T-helper 2 cell treated with Interferon-gamma antibody and Interleukin-4, amounts not matched to agents 5 μg/mL and 100 μg/mL, for 36 hours (primary cell): Measurements from ENCODE around the gene ENOX2.
"Not testable (repeated sequence)": the region's sequence is repeated elsewhere in the genome, so short reads cannot be mapped to it uniquely, and the experiment has no call there.

Experiments
- DNase-seq: peaks from one replicate; pipeline ENCODE4 v3.0.0; 2021; ENCODE audit warnings: low spot score
- H3K27ac Mint-ChIP-seq: one replicate; pipeline ENCODE4 v1.8.0; 2021; ENCODE audit warnings: mild to moderate bottlenecking, mixed read lengths
- H3K27me3 Mint-ChIP-seq: one replicate; pipeline ENCODE4 v1.8.0; 2021; ENCODE audit warnings: low read depth, mixed read lengths
- H3K36me3 Mint-ChIP-seq: one replicate; pipeline ENCODE4 v1.8.0; 2021; ENCODE audit warnings: low read depth, mixed read lengths
- H3K4me1 Mint-ChIP-seq: one replicate; pipeline ENCODE4 v1.8.0; 2021; ENCODE audit warnings: low read depth, mixed read lengths
- H3K4me3 Mint-ChIP-seq: one replicate; pipeline ENCODE4 v1.8.0; 2022; ENCODE audit warnings: mild to moderate bottlenecking, moderate library complexity, mixed read lengths
- H3K9me3 Mint-ChIP-seq: one replicate; pipeline ENCODE4 v1.8.0; 2021; ENCODE audit warnings: mixed read lengths

Gene ENOX2

DNA sequence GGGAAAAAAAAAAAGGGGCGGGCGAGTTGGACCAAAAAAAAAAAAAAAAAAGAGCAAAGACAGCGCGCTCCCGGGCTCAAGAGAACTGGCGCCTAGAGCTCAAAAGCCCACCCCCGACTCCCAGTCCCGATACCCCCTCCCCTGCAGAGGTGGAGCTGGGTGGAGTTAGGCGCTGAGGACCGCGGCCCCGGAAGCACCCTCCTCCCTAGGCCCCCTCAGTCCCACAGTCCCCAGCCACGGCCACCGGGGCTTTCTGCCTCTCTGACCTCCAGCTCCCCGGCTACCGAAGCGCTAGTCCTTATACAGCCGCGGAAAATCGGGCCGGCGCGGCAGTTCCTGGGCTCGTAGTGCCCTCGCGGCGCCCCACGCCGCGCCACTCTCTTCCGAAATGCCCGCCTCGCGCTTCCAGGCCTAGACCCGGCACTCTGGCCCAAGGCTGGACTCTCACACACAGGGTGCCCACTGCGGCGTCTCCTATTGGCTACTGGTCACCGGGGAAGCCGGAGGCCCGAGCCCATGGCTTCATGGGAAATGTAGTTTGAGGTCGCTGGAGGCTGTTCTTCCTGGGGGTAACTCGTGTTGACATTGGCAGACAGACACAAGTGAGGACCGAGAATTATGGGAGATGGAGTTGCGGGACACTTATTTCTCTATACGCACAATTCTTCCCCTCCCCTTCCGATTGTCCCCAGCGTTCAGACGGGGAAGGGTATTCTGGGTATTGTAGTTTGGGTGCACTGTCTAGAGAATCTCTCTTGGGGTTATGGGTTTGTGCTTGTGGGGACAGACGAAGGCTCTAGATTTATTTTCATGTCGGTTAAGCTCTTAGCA is at the start of gene ENOX2:
TSS of gene ENOX2 (minus strand) at position 427 of the 831 bp plus-strand sequence. CDS start 199,993 bp downstream, outside the sequence.
- peak within 1 kb of the TSS; percentile 68 for H3K27ac Mint-ChIP-seq
- no peaks in the 10 kb centered on the region for H3K27me3 Mint-ChIP-seq
- H3K36me3 Mint-ChIP-seq = peaks cover 1% of the 10 kb centered on the region
- peak; percentile 87 for DNase-seq
- H3K4me3 Mint-ChIP-seq = no peak within 1 kb of the TSS
- no peaks in the 10 kb centered on the region for H3K9me3 Mint-ChIP-seq
- H3K4me1 Mint-ChIP-seq = peaks cover 7% of the 10 kb centered on the region

DNA sequence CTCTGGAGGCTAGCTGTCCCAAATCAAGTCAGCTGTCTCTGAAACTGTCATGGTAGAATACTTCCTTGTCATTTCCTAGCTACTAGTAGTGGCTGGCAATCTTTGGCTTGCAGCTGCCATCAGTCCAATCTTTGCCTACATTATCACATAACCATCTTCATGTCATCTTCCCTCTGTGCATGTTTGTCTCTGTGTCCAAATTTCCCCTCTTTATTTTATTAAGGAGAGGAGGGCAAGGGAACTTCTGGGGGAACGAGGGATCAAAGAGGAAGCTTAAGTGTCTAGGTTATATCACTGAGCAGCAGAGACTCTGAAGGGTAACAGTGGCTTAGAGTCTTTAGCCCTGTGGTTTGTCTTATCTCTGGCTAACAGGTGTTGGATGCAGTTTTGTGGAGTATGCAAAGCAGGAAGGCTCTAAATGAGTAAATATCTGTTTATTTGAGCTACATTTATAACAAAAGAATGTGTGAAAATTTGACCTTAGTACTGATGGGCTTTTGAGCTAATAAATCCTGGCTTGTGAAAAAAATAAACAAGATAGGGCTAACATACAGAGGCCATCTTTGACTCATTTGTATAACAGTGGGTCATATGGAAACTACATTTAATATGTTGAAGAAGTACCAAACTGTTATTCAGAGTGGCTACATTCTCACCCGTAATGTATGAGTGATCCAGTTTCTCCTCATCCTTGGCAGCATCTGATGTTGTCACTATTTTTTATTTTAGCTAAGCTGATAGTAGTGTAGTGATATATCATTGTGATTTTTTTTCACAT is 49.4 kb upstream of the ENOX2 start:
- Mint-ChIP-seq H3K27ac (no peak overlapping the region), H3K4me1 (no peaks in the 10 kb centered on the region), H3K27me3 (peaks cover 6% of the 10 kb centered on the region), H3K4me3 (no peak overlapping the region), H3K9me3 (no peaks in the 10 kb centered on the region), H3K36me3 (no peaks in the 10 kb centered on the region)
- DNase-seq = no peak

GRCh38 chrX:130944230-130944629 is 41.2 kb upstream of the ENOX2 start:
- H3K36me3 Mint-ChIP-seq = no peaks in the 10 kb centered on the region
- no peak overlapping the region for H3K4me3 Mint-ChIP-seq
- no peak for DNase-seq
- no peaks in the 10 kb centered on the region for H3K4me1 Mint-ChIP-seq
- H3K27ac Mint-ChIP-seq = no peak overlapping the region
- H3K27me3 Mint-ChIP-seq = peaks cover 7% of the 10 kb centered on the region
- no peaks in the 10 kb centered on the region for H3K9me3 Mint-ChIP-seq

DNA sequence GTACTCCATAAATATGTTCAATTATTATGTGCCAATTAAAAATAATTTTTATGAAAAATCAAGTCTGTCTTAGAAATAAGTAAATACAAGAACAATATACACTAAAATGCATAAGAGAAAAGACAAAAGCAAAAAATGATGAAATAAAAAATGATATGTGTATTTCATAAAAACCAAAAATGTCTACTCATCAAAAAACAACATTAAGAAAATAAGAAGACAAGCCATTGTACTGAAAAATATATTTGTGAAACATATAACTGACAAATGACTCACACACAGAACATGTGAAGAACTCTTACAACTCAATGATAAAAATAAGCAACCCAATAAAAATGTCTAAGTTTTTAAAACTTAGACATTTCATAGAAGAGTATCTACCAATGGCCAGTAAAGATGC is 34.1 kb upstream of the ENOX2 start:
- H3K36me3 Mint-ChIP-seq = no peaks in the 10 kb centered on the region
- DNase-seq = no peak
- H3K9me3 Mint-ChIP-seq = no peaks in the 10 kb centered on the region
- no peak overlapping the region for H3K27ac Mint-ChIP-seq
- H3K4me1 Mint-ChIP-seq = no peaks in the 10 kb centered on the region
- no peak overlapping the region for H3K4me3 Mint-ChIP-seq
- H3K27me3 Mint-ChIP-seq = peaks cover 7% of the 10 kb centered on the region

DNA sequence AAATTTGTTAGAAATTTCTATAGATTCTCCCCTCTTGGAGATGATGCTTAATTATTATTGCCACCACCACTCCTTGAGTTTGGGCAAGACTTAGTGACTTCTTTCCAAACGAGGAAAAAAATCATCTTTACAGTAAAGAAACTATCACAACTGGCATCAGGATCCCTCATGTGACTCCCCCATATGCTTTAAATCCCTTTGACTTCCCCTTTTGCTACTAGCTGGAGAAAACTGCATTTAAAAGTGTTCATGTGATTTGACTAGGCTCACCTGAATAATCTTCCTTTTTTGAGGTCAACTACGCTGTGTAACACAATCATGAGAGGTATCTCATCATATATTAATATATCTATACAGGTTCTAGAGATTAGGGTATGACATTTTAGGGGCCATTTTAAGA is 30.3 kb upstream of the ENOX2 start:
- Mint-ChIP-seq H3K27ac (no peak overlapping the region), H3K36me3 (no peaks in the 10 kb centered on the region), H3K27me3 (no peaks in the 10 kb centered on the region), H3K4me3 (no peak overlapping the region), H3K9me3 (no peaks in the 10 kb centered on the region), H3K4me1 (no peaks in the 10 kb centered on the region)
- no peak for DNase-seq

DNA sequence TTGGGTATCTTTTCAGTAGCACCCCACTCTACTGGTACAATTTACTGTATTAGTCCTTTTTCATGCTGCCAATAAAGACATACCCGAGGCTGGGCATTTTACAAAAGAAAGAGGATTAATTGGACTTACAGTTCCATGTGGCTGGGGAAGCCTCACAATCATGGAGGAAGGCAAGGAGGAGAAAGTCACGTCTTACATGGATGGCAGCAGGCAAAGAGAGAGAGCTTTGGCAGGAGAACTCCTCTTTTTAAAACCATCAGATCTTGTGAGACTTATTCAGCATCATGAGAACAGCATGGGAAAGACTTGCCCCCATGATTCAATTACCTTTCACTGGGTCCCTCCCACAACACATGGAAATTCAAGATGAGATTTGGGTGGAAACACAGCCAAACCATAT is 17.4 kb upstream of the ENOX2 start:
- not testable (repeated sequence) for H3K4me1 Mint-ChIP-seq, H3K27me3 Mint-ChIP-seq, DNase-seq, H3K27ac Mint-ChIP-seq, H3K36me3 Mint-ChIP-seq, H3K4me3 Mint-ChIP-seq
- peaks cover 16% of the 10 kb centered on the region for H3K9me3 Mint-ChIP-seq

GRCh38 chrX:130919676-130920075 is 16.7 kb upstream of the ENOX2 start:
- H3K4me1 Mint-ChIP-seq, H3K27ac Mint-ChIP-seq, DNase-seq, H3K36me3 Mint-ChIP-seq, H3K27me3 Mint-ChIP-seq, H3K4me3 Mint-ChIP-seq: not testable (repeated sequence)
- H3K9me3 Mint-ChIP-seq = peaks cover 16% of the 10 kb centered on the region

DNA sequence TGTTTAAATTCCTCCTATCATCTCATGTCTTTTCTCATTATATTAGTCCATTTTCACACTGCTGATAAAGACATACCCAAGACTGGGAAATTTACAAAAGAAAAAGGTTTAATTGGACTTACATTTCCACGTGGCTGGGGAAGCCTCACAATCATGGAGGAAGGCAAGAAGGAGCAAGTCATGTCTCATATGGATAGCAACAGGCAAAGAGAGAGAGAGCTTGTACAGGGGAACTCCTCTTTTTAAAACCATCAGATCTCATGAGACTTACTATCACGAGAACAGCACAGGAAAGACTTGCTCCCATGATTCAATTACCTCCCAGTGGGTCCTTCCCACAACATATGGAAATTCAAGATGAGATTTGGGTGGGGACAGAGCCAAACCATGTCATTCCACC is 15.5 kb upstream of the ENOX2 start:
- H3K36me3 Mint-ChIP-seq, H3K4me1 Mint-ChIP-seq, H3K27me3 Mint-ChIP-seq, DNase-seq, H3K4me3 Mint-ChIP-seq, H3K27ac Mint-ChIP-seq: not testable (repeated sequence)
- peaks cover 16% of the 10 kb centered on the region for H3K9me3 Mint-ChIP-seq

DNA sequence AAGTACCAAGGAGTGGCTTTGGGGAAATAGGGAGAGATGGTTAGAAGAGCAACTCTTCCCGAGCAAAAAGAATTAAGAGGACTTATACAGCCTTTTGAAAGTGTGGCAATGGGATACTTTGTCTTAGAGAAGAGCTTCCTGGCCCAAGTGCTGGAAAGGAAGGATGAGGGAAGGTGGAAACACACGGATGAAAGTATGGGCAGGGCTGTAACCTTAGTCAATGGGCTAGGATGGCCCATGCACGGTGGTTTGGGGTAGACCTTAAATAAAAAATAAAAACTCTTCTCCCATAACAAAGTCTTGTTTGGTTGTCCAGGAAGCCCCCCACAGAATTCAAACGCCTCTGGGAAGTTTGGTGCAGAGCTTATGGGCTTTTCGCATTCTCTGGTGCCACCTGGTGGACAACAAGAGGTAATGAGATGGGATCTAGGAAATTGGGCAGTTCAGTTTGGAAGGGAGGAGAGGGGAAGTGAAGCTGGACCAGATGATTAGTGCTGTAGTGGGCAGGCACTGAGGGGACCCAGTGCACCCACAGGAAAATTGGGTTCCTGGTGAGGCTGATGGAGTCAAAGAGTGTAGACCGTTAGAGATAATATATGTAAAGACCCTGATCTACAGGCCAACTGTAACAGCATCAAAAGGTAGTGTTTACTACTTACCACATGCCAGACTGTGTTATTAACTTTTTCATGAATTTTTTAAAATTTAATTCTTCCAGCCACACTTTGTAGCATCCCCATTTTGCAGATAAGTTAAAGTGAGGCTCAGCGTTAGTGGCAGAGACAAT is 13.8 kb upstream of the ENOX2 start:
- Mint-ChIP-seq H3K9me3 (peaks cover 4% of the 10 kb centered on the region), H3K36me3 (no peaks in the 10 kb centered on the region), H3K4me3 (no peak overlapping the region), H3K4me1 (no peaks in the 10 kb centered on the region), H3K27me3 (no peaks in the 10 kb centered on the region), H3K27ac (no peak overlapping the region)
- DNase-seq = no peak

DNA sequence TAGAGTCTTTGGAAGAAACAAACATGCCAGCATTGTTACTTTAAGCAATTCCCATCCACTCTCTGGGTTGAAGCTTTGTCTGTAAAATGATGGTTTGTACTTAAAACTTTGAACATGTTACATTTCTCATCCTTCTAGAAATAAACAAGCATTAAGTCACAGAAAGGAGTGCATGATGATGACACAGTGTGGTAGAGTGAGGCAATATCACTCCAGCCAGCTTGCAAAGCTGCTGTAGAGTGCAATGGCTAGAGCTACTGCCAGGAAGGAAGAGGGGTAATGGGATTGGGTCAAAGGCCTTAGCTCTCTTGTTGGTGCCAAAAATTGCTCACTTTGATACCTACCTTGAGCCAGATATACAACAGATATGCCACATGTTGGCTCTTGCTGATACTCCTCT is 12.3 kb upstream of the ENOX2 start:
- no peaks in the 10 kb centered on the region for H3K27me3 Mint-ChIP-seq
- H3K36me3 Mint-ChIP-seq = no peaks in the 10 kb centered on the region
- H3K27ac Mint-ChIP-seq = no peak overlapping the region
- H3K4me3 Mint-ChIP-seq = no peak overlapping the region
- no peaks in the 10 kb centered on the region for H3K4me1 Mint-ChIP-seq
- H3K9me3 Mint-ChIP-seq = no peaks in the 10 kb centered on the region
- DNase-seq = no peak

- no peak overlapping the region for H3K27ac Mint-ChIP-seq
- H3K4me1 Mint-ChIP-seq = no peaks in the 10 kb centered on the region
- no peak for DNase-seq
- no peaks in the 10 kb centered on the region for H3K36me3 Mint-ChIP-seq
- no peaks in the 10 kb centered on the region for H3K27me3 Mint-ChIP-seq
- H3K4me3 Mint-ChIP-seq = no peak overlapping the region
- no peaks in the 10 kb centered on the region for H3K9me3 Mint-ChIP-seq
These were observed 6.6 kb upstream of the ENOX2 start for GRCh38 chrX:130909469-130910136.

- H3K4me1 Mint-ChIP-seq = peaks cover 5% of the 10 kb centered on the region
- DNase-seq = no peak
- H3K4me3 Mint-ChIP-seq = no peak overlapping the region
- H3K27ac Mint-ChIP-seq = no peak overlapping the region
- no peaks in the 10 kb centered on the region for H3K27me3 Mint-ChIP-seq
- H3K9me3 Mint-ChIP-seq = no peaks in the 10 kb centered on the region
- H3K36me3 Mint-ChIP-seq = no peaks in the 10 kb centered on the region
These were observed 3.8 kb upstream of the ENOX2 start for GRCh38 chrX:130906776-130907175.

DNA sequence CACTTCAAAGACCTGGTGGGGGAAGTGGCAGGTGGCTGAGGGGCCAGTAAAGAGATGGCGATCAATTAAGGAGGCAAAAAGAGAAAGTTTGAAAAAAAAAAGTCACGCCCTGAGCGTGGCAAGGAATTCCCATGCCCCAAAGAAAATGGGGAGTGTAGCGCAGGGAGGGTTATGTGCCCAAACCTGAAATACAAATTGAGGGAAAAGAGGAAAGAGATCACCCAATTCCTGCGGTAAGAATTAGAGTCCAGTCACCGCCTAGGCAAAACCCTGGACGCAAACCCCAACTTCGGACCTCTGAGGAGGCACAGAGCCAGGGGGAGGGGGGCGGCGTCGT is 595 bp downstream of the ENOX2 start:
- no peak for DNase-seq
- H3K36me3 Mint-ChIP-seq = peaks cover 1% of the 10 kb centered on the region
- peak overlapping the region; percentile 68 for H3K27ac Mint-ChIP-seq
- H3K27me3 Mint-ChIP-seq = no peaks in the 10 kb centered on the region
- peaks cover 7% of the 10 kb centered on the region for H3K4me1 Mint-ChIP-seq
- no peak overlapping the region for H3K4me3 Mint-ChIP-seq
- H3K9me3 Mint-ChIP-seq = no peaks in the 10 kb centered on the region
